Stimulated activated CD4-positive, alpha-beta T cell treated with anti-CD3 and anti-CD28 coated beads, TNF-alpha, amount 100 ng/mL, for 48 hours (primary cell): ENCODE measurements around the gene HSFX3.
A peak's percentile ranks its signal among the peaks of the same experiment; 100 is the strongest.
"Not testable (repeated sequence)": the region's sequence is repeated elsewhere in the genome, so short reads cannot be mapped to it uniquely, and the experiment has no call there.

Source experiments
- DNase-seq, 3 donors: peaks; one replicate each; pipeline ENCODE4 v3.0.0-alpha.2; 2020; ENCODE audit warnings: low read depth in 3 of 3

Gene HSFX3

GRCh38 chrX:149545545-149546543, 3.9 kb downstream of the HSFX3 start:
- not testable (repeated sequence) for DNase-seq

GRCh38 chrX:149541521-149542047, 8.1 kb downstream of the HSFX3 start:
- DNase-seq, result no peak

GRCh38 chrX:149540621-149541520, 8.9 kb downstream of the HSFX3 start, which contains the start of gene EOLA1:
EOLA1 (plus strand) TSS chrX:149541012; CDS start chrX:149545631, 4,619 bp downstream.
- DNase-seq, result peak; percentile 70 to 86 (median 78)

DNA sequence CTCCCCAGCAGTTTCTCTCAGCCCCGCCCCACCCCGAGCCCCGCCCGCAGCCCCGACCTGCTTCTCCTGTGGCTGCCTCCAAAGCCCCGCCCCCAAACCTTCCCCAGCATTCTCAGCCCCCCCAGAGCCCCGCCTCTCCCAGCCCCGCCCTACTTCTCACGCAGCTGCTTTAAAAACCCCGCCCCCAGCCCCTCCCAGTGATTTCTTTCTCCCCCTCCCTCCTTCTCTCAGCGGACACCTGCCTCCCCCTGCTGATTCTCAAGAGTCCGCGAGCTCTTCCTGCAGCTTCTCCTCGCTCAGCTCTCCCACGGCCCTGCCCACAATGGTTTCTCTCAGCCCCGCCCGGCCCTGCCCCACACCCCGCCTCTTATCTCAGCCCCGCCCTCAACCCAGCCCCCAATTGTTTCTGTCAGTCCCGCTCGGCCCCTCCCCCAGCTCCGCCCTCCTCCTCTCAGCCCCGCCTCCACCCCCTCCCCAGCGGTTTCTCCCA, 9.5 kb downstream of the HSFX3 start:
- DNase-seq, result peak; percentile 78 to 90 (median 83)

- DNase-seq, result peak; percentile 47 to 70 (median 69)
These were observed 10.2 kb downstream of the HSFX3 start for GRCh38 chrX:149539283-149540130.

DNA sequence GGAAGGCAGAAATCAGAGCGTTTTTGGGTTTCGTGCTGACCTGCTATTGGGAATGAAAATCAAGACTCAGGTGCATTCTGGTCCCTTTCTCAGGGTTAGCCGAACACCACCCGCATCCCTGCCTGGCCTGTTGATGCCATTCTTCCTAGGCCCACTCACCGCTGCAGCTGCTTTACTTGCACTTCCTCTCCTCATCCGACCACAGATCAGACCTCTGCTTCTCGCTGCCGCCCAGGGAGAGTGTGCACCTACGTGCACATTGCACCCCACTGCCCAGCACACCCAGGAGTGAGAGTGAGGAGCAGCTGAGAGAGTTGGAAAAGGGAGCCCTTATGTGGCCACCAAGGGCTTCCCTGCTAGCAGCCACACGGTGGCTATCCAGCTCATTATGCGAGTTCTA, 12.2 kb downstream of the HSFX3 start:
- not testable (repeated sequence) for DNase-seq

GRCh38 chrX:149534926-149535602, 14.7 kb downstream of the HSFX3 start:
- not testable (repeated sequence) for DNase-seq

DNA sequence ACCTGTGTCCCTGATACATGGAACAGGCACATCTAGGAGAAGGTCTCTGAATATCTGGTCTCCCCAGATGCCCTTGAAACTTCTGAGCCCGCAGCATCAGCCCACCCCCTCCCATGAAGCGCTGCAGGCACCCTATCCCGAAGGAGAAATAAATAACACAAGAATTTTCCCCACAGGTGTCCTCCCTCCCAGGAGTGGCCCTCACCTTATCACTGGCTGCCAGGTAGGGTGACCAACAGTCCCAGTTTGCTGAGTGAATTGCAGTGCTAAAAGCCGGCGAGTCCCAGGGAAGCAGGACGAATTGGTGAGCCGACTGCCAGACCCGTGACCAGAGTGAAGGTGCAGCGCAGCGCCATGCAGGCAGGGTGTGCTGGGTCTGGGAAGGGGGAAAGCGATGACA, 15.7 kb downstream of the HSFX3 start:
- DNase-seq, result not testable (repeated sequence)

DNA sequence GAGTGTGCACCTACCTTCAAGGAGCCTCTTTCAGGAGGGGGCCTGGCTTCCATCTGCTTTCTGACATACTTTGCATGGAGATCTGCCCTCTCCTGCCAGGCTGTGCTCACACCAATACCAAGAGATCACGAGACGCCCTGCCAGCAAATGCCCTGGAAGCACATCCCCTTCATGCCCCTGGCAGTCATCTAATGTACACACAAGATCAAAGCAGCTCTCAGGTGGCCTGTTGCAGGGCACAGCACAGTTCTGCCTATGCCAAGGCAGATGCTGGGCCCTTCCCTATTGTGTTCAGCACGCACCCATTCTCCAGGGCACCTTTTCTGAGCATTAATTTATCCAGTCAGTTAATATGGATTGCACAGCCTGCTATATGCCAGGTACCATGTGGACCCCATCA, 16.9 kb downstream of the HSFX3 start:
- not testable (repeated sequence) for DNase-seq

DNA sequence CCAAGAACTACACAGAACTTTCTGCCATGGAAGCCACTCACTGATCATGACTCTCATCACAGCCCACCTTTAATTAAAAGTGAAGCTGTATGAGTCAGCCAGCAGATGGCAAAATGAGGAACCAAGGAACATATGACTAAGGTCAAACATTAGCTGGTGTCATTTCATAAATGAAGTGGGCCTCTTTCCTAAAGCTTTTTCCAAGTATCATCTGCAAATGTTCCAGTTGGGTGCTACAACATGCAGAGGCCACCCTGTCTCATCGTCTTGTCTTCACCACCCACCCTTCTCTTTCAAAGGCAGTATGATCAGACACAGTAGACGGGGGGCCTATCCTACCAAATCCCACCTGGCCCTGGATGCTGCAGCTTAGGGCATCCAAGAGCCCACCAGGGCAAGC, 18.1 kb downstream of the HSFX3 start:
- no peak for DNase-seq

- no peak for DNase-seq
These were observed 21.3 kb downstream of the HSFX3 start for GRCh38 chrX:149528381-149528780.

DNA sequence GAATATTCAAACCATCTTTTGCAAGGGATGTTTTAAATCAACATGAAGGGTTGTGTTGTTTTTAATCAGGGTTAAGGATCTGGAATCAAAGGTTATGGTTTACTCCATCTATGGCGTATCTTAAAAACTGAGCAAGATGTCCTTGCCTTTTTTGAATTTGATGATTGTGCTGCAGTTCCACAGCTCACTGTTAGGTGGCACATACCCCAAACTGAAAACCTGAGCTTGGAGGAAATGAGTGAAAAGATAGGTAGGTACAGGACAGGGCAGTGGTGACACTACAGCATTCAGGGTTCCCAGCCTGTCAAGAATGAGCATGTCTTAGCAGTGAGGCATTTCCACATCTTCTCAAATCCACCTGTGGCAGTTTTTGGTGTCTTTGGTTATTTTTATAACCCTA, 22.0 kb downstream of the HSFX3 start:
- DNase-seq, result no peak

DNA sequence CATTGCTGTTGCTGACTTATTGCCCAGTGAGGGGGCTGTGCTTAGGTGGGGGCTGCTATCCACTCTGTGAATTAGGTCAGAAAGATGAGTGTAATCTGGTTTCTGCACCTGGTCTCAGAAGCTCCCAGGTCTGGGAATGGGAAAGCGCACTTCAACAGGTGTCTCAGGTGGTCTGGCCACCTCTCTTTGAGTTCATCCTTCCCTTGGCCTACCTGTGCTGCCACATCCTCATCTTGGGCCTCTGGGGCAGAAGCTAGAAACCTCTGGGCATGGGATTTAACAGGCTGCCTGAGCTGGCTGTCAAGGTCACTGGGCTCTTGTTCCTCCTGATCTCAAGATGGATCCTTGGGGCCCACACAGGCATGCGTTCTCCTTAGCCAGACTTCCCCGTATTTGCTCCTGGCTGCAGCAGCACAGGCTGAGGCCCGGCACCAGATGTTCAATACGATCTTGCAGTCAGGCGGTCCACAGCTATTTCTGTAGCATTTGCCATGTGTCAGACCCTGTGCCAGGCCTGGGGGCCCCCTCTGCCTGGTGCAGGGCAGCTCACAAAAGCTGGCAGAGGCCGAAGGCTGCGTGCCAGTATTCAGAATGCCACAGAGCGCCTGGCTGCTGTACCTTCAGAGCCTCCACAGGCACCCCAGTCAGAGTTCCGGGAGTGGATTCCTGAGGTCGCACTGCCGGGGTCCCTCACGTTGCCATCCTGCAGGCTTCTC, 23.2 kb downstream of the HSFX3 start:
- not testable (repeated sequence) for DNase-seq

- not testable (repeated sequence) for DNase-seq
These were observed 23.8 kb downstream of the HSFX3 start for GRCh38 chrX:149525903-149526302.

GRCh38 chrX:149525389-149525788, 24.3 kb downstream of the HSFX3 start:
- DNase-seq, result peak in 1 of 3 donors; percentile 52

GRCh38 chrX:149522916-149523315, 26.8 kb downstream of the HSFX3 start:
- no peak for DNase-seq

DNA sequence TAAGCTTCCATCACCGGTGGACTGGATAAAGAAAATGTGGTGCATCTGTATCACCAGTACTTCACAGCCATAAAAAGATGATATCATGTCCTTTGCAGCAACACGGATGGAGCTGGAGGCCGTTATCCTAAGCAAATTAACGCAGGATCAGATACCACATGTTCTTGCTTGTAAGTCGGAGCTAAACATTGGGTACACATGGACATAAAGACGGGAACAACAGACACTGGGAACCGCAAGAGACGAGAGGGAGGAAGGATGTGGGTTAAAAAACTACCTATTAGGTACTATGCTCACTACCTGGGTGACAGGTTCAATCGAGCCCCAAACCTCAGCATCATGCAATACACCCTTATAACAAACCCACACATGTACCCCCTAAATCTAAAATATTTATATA, 28.3 kb downstream of the HSFX3 start:
- no peak for DNase-seq

DNA sequence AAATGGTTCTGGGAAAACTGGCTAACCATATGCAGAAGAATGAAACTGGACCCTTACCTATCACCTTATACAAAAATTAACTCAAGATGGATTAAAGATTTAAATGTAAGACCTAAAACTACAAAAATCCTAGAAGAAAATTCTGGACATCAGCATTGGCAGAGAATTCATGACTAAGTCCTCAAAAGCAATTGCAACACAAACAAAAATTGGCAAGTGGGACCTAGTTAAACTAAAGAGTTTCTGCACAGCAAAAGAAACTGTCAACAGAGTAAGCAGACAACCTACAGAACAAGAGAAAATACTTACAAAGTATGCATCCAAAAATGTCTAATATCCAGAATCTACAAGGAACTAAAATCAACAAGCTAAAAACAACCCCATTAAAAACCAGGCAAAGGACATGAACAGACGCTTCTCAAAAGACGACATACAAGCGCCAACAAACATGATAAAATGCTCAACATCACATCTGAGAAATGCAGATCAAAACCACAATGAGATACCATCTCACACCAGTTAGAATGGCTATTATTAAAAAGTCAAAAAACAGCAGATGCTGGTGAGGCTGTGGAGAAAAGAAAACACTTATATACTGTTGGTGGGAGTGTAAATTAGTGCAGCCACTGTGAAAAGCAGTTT, 29.0 kb downstream of the HSFX3 start:
- DNase-seq, result not testable (repeated sequence)

- no peak for DNase-seq
These were observed 31.5 kb downstream of the HSFX3 start for GRCh38 chrX:149518236-149518635.
